ENCODE measurements around the gene TAPBP. TPM values are rescaled to one million over a fixed set of nuclear protein-coding genes. Genes with fewer than 3 reads are reported as not detected.
A peak's percentile ranks its signal among the peaks of the same experiment; 100 is the strongest.

The TAPBP gene
- total and polyA plus RNA-seq, 9 of the 15 experiments (the other 6 are each of a cell fraction or from before 2014, with no cell fraction given) = 5.6 to 74.0 (median 22.3) TPM

DNA sequence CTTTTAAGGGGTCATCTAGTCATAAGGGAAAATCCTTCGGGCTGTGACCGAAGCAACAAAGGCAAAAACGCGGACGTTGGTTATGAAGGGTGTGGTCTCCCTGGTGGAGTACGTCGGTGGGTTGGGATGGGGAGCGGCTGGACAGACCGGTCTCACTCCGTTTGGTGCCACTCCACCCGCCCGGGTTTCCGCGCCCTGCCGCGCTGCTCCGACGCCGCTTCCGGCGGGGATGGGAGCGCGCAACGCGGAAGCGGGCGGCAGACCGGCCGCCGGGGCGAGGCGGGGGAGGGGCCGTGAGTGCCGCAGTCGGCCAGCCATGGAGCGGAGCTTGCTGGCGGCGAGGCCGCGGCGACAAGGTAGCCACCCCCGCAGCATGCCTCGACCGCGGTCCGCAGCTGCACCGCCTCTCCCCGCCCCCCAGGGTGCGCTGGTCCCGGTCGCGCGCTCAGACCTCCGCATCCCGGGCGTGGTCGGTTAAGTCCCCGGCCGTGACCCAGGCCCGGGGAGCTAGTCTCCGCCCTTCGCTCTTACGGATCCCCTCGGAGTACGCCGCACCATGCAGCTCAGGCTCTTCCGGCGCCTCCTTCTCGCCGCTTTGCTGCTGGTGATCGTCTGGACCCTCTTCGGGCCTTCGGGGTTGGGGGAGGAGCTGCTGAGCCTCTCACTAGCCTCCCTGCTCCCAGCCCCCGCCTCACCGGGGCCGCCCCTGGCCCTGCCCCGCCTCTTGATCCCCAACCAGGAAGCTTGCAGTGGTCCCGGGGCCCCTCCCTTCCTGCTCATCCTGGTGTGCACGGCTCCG, 36.8 kb downstream of the TAPBP start, which contains the start of gene B3GALT4 (continued):
- peak; percentile 25; the same call in 1 of the 2 replicates for TF ChIP-seq ZNF764 (CRISPR knock-in tag; IDR thresholded peaks at IDR 0.05; ENCODE audit: low read depth)
- peak; percentile 59; the same call in 1 of the 2 replicates for TF ChIP-seq JUN (IDR thresholded peaks at IDR 0.05; ENCODE audit: borderline replicate concordance, low read depth, low read length)
- TF ChIP-seq JUN (CRISPR knock-in tag; IDR thresholded peaks at IDR 0.05; ENCODE audit: borderline replicate concordance) = no peak
- TF ChIP-seq ETV6 (IDR thresholded peaks at IDR 0.05; ENCODE audit: borderline replicate concordance in 1 of 2, low read depth in 2 of 2, low read length in 1 of 2) = peak in 1 of 2 experiments; percentile 73; a peak in 2 of 4 replicates
- no peak for TF ChIP-seq ETV6 (CRISPR knock-in tag; IDR thresholded peaks at IDR 0.05; ENCODE audit: borderline replicate concordance)
- TF ChIP-seq HNRNPL (IDR thresholded peaks at IDR 0.05; ENCODE audit: low read depth, low read length) = peak; percentile 79; the same call in 1 of the 2 replicates
- no peak for TF ChIP-seq PTRF (tag; IDR thresholded peaks at IDR 0.05)
- peak; percentile 26; the same call in 1 of the 2 replicates for TF ChIP-seq KLF16 (IDR thresholded peaks at IDR 0.05)
- peak; percentile 73 for TF ChIP-seq SMAD3 (CRISPR knock-in tag; conservative IDR thresholded peaks at IDR 0.05)
- peak; percentile 90 for TF ChIP-seq THAP12 (CRISPR knock-in tag; IDR thresholded peaks at IDR 0.05)
- TF ChIP-seq RNF2 (IDR thresholded peaks at IDR 0.05) = peak; percentile 90
- TF ChIP-seq, protein P1, sequence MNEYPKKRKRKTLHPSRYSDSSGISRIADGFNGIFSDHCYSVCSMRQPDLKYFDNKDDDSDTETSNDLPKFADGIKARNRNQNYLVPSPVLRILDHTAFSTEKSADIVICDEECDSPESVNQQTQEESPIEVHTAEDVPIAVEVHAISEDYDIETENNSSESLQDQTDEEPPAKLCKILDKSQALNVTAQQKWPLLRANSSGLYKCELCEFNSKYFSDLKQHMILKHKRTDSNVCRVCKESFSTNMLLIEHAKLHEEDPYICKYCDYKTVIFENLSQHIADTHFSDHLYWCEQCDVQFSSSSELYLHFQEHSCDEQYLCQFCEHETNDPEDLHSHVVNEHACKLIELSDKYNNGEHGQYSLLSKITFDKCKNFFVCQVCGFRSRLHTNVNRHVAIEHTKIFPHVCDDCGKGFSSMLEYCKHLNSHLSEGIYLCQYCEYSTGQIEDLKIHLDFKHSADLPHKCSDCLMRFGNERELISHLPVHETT (CRISPR knock-in tag; conservative IDR thresholded peaks at IDR 0.05 in 1 of 2, IDR thresholded peaks at IDR 0.05 in 1 of 2) = peak in 1 of 2 experiments; percentile 99; a peak in 2 of 4 replicates
- TF ChIP-seq JUND (IDR thresholded peaks at IDR 0.05; ENCODE audit: borderline replicate concordance, low read depth, low read length) = peak; percentile 62; the same call in 1 of the 2 replicates
- TF ChIP-seq JUND (tag; IDR thresholded peaks at IDR 0.05; ENCODE audit: borderline replicate concordance, low read depth, low read length) = peak; percentile 55; the same call in 1 of the 3 replicates
- TF ChIP-seq TEAD4 (IDR thresholded peaks at IDR 0.05; ENCODE audit: low read length) = peak; percentile 19
- TF ChIP-seq TEAD4 (CRISPR knock-in tag; IDR thresholded peaks at IDR 0.05; ENCODE audit: borderline replicate concordance) = no peak
- TF ChIP-seq, protein P2, sequence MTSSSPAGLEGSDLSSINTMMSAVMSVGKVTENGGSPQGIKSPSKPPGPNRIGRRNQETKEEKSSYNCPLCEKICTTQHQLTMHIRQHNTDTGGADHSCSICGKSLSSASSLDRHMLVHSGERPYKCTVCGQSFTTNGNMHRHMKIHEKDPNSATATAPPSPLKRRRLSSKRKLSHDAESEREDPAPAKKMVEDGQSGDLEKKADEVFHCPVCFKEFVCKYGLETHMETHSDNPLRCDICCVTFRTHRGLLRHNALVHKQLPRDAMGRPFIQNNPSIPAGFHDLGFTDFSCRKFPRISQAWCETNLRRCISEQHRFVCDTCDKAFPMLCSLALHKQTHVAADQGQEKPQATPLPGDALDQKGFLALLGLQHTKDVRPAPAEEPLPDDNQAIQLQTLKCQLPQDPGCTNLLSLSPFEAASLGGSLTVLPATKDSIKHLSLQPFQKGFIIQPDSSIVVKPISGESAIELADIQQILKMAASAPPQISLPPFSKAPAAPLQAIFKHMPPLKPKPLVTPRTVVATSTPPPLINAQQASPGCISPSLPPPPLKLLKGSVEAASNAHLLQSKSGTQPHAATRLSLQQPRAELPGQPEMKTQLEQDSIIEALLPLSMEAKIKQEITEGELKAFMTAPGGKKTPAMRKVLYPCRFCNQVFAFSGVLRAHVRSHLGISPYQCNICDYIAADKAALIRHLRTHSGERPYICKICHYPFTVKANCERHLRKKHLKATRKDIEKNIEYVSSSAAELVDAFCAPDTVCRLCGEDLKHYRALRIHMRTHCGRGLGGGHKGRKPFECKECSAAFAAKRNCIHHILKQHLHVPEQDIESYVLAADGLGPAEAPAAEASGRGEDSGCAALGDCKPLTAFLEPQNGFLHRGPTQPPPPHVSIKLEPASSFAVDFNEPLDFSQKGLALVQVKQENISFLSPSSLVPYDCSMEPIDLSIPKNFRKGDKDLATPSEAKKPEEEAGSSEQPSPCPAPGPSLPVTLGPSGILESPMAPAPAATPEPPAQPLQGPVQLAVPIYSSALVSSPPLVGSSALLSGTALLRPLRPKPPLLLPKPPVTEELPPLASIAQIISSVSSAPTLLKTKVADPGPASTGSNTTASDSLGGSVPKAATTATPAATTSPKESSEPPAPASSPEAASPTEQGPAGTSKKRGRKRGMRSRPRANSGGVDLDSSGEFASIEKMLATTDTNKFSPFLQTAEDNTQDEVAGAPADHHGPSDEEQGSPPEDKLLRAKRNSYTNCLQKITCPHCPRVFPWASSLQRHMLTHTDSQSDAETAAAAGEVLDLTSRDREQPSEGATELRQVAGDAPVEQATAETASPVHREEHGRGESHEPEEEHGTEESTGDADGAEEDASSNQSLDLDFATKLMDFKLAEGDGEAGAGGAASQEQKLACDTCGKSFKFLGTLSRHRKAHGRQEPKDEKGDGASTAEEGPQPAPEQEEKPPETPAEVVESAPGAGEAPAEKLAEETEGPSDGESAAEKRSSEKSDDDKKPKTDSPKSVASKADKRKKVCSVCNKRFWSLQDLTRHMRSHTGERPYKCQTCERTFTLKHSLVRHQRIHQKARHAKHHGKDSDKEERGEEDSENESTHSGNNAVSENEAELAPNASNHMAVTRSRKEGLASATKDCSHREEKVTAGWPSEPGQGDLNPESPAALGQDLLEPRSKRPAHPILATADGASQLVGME (CRISPR knock-in tag; IDR thresholded peaks at IDR 0.05) = peak; percentile 58; the same call in 1 of the 2 replicates
- TF ChIP-seq RB1 (IDR thresholded peaks at IDR 0.05; ENCODE audit: low read depth) = peak; percentile 96

Data from K562 (cell line).